ENCODE data around the gene SYT13.

DNA sequence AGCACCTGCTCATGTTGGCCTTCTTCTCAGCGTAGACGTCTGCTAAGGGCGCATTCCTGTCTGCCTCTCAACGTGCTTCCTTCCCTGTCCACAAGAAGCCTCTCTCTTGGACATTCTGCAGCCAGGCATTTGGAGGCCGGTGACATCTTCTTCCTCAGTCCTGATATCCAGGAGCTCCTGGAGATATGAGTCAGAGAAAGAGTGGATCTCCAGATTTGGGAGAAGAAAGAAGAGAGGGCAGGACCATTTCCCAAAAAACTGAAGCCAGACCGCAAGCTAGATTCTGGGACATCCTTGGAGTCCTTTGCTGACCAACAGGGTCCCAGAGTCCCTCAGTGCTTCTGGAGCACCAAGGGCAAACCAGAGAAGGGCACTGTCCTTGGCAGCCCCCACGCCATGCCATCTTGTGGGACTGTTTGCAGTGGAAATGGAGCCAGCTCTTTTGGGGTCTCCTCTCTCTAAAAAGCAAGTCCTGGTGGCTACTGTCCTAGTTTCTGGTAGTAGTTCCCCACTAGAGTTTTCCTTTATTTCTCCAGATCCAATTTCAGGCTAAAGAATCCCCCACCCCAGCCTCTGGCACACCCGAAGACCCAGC is 36.1 kb upstream of the SYT13 start:
- no peak for TF ChIP-seq EZH2 (IDR thresholded peaks at IDR 0.05; ENCODE audit: borderline replicate concordance)
- TF ChIP-seq CTCF (IDR thresholded peaks at IDR 0.05; ENCODE audit: poor library complexity), result no peak
